Myocyte (in vitro differentiated cells): ENCODE measurements around the gene PYY. TPM values are rescaled to one million over a fixed set of nuclear protein-coding genes. Genes with fewer than 3 reads are reported as not detected.
"Not testable (repeated sequence)": the region's sequence is repeated elsewhere in the genome, so short reads cannot be mapped to it uniquely, and the experiment has no call there.

Experiments used
- DNase-seq: peaks from one replicate; pipeline ENCODE4 v3.0.0-alpha.2; 2012; ENCODE audit warnings: low read depth
- total RNA-seq: library from RNA; depleted of rRNA; stranded (reverse); fragments of >200 nt; gene quantifications from 2 replicates; pipeline ENCODE4 v1.2.3, GENCODE V29; 2014

Gene PYY
- total RNA-seq, 1 donor from 2014 or later = 0.19 TPM

- no peak for DNase-seq
These were observed 25.3 kb upstream of the PYY start for GRCh38 chr17:43979011-43979410.

DNA sequence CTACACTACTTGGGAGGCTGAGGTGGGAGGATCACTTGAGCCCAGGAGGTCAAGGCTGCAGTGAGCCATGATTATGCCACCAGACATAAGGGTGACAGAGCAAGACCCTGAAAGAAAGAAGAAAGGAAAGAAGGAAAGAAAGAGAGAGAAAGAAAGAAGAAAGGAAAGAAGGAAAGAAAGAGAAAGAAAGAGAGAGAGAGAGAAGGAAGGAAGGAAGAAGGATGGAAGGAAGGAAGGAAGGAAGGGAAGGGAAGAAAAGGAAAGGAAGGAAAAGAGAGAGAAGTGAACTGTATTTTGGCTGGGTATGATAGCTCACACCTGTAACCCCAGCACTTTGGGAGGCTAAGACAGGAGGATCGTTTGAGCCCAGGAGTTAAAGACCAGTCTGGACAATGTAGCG lies 24.3 kb upstream of the PYY start:
- DNase-seq = no peak

DNA sequence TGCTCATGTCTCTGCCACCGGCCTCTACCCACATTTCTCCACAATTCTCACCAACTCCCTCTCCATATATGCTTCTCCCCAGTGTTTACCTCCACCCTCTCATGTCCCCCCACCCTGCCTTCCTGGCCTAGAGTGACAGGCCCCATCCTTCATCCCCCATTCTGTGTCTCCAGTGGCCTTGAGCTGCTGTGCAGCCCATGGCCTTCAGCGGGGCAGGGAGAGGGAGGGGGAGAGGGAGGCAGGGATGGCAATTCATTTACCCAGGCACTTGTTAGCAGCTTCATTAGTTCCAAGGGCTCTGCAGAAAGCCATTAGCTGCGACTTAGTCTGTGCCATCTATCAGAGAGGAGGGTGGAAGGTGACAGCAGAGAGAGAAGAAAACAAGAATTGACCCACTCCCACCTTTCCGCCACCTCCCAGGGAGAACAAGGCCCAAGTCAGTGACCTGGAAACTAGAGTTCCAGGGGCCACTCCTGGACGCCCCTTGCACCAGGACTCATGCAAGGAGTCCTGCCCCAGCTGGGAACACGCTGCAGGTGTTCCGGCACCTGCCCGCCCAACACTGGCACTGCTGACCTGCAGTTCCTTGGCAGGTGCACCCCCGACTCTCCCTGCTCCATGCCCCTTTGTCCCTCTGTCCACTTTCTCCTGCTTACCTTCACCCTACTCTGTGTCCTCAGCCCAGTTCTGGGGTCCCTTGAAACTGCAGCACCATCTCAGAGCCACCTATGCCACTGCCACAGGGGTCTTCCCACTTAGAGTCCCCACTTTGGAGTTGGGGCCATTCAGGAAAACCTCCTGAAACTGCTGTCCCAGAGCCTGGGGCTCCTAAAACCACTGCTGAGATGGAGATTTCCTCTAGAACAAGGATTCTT lies 23.5 kb upstream of the PYY start:
- DNase-seq = no peak

- no peak for DNase-seq
These were observed 22.2 kb upstream of the PYY start for GRCh38 chr17:43975898-43976297.

GRCh38 chr17:43974382-43975266 lies 20.9 kb upstream of the PYY start:
- no peak for DNase-seq

GRCh38 chr17:43972444-43973212 lies 18.9 kb upstream of the PYY start:
- DNase-seq = not testable (repeated sequence)

- DNase-seq = not testable (repeated sequence)
These were observed 17.7 kb upstream of the PYY start for GRCh38 chr17:43971436-43971835.

DNA sequence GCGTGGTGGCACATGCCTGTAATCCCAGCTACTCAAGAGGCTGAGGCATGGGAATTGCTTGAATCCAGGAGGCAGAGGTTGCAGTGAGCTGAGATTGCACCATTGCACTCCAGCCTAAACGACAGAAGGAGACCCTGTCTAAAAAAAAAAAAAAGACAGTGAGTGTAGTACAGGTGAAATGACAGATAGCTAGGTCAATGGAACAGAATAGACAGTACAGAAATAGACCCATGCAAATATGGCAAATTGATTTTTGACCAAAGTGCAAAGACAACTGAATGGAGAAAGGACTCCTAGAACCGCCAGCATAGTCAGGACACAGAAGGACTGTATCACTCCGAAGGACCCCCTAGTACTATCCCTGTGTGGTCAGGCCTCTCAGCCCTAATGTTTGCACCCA lies 16.6 kb upstream of the PYY start:
- no peak for DNase-seq

DNA sequence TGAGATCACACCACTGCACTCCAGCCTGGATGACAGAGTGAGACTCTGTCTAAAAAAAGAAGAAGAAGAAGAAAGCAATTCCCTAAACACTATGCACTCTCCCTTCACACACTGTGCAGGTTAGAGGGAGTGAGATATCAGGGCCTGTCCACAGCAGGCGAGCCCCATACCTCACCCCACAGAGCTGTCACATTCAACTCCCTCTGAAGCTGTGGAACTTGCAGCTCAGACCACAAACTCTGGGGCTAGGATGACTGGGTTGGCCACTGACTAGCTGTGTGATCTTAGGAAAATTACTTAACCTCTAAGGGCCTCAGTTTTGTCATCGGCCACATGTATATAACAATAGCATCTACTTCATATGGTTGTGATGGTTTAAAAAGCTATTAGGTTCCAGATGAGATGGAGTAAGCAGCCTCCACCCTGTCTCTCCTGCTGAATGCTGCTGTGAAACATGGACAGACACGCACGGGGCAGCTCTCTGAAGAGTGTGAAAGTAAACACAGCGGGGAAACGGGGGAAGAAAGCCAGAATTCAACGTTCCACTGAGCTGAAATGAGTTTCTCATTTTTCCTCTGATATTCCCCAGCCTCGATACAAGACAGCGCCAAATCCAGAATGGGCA lies 13.6 kb upstream of the PYY start:
- DNase-seq = no peak

- no peak for DNase-seq
These were observed 12.5 kb upstream of the PYY start for GRCh38 chr17:43966276-43966675.

DNA sequence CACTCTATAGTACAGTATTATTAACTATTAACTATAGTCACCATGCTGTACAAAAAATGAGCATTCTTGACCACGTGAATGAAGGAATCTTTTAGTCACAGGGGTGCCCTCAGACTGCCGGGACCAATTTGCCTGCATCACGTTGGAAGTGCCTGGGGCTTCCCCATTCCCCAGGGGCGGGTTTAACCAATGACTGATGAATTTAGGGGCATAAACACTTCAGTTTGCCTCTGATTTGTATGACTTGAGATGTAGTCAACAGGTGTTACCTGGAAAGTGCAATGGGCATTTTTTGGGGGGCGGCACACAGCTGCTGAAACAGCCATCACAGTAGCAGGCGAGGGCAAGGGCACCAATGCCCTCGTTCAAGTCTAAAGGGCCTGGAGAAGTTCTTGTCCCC lies 8.7 kb upstream of the PYY start:
- DNase-seq = no peak

- DNase-seq = no peak
These were observed 8.2 kb upstream of the PYY start for GRCh38 chr17:43961954-43962353.

GRCh38 chr17:43961292-43961691 lies 7.6 kb upstream of the PYY start:
- not testable (repeated sequence) for DNase-seq

GRCh38 chr17:43958748-43959352 lies 5.1 kb upstream of the PYY start:
- no peak for DNase-seq

- no peak for DNase-seq
These were observed 2.5 kb upstream of the PYY start for GRCh38 chr17:43956222-43956621.

DNA sequence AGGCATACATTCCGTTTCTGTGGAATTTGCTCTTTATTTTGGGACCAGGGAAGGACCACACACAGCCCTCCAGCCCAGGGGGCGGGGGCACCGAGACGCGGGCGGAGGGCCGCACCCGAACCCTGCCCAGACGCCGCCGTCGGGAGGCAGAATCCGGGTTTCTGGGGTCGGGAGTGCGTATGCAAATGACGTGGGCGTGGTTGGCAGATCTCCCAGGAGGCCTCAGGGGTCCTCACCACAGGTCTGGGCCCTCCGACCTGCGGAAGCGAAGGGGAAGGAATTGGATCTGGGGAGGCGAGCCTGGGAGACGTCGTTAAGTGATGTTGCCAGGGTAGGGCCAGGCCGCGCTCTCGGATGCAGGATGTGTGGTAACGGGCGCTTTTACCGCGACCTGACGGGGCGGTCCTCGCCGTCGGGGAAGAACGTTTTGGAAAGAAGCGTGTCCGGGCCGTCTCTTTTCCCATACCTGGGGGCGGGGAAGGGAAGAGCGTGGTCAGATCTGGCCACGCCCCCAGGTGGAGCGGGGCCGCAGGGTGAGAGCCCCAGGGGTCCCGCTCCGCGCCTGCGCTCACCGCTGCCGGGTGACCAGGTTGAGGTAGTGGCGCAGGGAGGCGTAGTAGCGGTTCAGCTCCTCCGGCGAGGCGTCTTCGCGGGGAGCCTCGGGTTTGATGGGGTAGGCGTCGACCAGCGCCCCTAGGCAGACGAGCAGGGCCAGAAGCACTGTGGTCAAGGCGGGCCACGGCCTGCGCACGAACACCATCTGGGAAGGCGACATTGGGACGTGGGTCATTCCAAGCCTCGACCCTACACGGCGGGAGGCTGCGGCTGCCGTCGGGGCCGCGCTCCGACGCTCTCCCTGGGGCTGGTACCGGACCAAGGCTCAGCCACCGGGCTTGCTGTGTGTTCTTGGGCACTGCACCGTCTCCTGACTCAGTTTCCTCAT lies 745 bp downstream of the PYY start:
- no peak for DNase-seq

- no peak for DNase-seq
These were observed 1.4 kb downstream of the PYY start for GRCh38 chr17:43952351-43952723.

- no peak for DNase-seq
These were observed 2.0 kb downstream of the PYY start for GRCh38 chr17:43951750-43952149.

GRCh38 chr17:43950554-43950953 lies 3.2 kb downstream of the PYY start:
- DNase-seq = no peak

DNA sequence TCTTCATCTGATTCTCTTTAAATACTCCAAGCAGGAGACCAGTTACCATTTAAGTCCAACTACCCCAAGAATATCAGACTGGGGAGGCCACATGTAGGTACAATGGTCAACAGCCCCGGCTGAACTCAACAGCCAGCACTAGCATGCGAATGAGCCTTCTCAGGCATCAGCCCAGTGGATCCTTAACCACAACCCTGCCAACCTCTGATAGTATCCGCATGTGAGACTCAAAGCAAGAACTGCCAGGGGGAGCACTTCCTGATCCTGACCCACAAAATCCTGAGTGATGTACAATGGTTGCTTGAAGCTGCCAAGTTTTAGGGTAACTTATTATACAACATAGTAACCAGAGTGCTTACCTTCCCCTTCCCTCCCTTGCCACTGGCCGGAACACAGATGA lies 4.0 kb downstream of the PYY start:
- DNase-seq = peak; percentile 22
